Testis (tissue), 2 donors: ENCODE data around the gene SLC39A13.

Experiments
- CTCF ChIP-seq, 3 experiments: fragments of 450-650 bp in 2 of 3; fragments of 200-600 bp in 1 of 3; sonication (generic) in 1 of 3; IDR thresholded peaks; one replicate each; pipeline ENCODE4 v1.5.1; 2016 to 2019; ENCODE audit warnings: antibody characterized with exemption in 3 of 3, mild to moderate bottlenecking in 2 of 3, moderate library complexity in 1 of 3
- POLR2A ChIP-seq: fragments of 450-650 bp; IDR thresholded peaks from one replicate; pipeline ENCODE4 v1.6.1; 2017; ENCODE audit warnings: antibody characterized with exemption, mild to moderate bottlenecking, moderate library complexity

DNA sequence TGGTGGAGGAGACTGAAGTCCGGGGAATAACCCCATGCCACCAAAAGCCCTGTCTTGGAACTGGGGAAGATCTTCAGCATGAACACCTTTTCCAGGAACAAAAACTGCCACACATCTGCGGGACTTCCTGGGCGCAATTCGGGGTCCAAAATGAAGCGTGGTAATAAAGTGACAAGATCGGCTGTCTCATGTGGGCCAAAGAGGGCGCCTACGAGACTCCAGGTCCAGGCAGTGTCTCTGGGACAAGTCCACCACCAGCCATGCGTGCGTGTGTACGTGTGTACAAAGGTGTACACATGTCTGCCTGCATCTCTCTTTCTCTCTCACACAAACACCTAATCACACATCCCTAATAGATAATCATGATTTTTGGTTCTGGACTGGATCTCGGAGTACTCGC lies 47.0 kb upstream of the SLC39A13 start:
- TF ChIP-seq POLR2A (no peak), CTCF (IDR thresholded peaks at IDR 0.05) (no peak)
